T-helper 2 cell treated with Interferon-gamma antibody and Interleukin-4, amounts not matched to agents 5 μg/mL and 100 μg/mL, for 36 hours (primary cell): ENCODE results near the gene TCHHL1.
"Not testable (repeated sequence)": the region's sequence is repeated elsewhere in the genome, so short reads cannot be mapped to it uniquely, and the experiment has no call there.

Experiments
- DNase-seq: peaks from one replicate; pipeline ENCODE4 v3.0.0; 2021; ENCODE audit warnings: low spot score
- H3K27ac Mint-ChIP-seq: one replicate; pipeline ENCODE4 v1.8.0; 2021; ENCODE audit warnings: mild to moderate bottlenecking, mixed read lengths
- H3K27me3 Mint-ChIP-seq: one replicate; pipeline ENCODE4 v1.8.0; 2021; ENCODE audit warnings: low read depth, mixed read lengths
- H3K36me3 Mint-ChIP-seq: one replicate; pipeline ENCODE4 v1.8.0; 2021; ENCODE audit warnings: low read depth, mixed read lengths
- H3K4me1 Mint-ChIP-seq: one replicate; pipeline ENCODE4 v1.8.0; 2021; ENCODE audit warnings: low read depth, mixed read lengths
- H3K4me3 Mint-ChIP-seq: one replicate; pipeline ENCODE4 v1.8.0; 2022; ENCODE audit warnings: mild to moderate bottlenecking, moderate library complexity, mixed read lengths
- H3K9me3 Mint-ChIP-seq: one replicate; pipeline ENCODE4 v1.8.0; 2021; ENCODE audit warnings: mixed read lengths

TCHHL1 gene

GRCh38 chr1:152109231-152109997, 20.6 kb upstream of the TCHHL1 start:
- Mint-ChIP-seq H3K27me3 (peaks cover 9% of the 10 kb centered on the region), H3K4me3 (no peak overlapping the region), H3K4me1 (peaks cover 7% of the 10 kb centered on the region), H3K9me3 (no peaks in the 10 kb centered on the region), H3K36me3 (peaks cover 6% of the 10 kb centered on the region), H3K27ac (no peak overlapping the region)
- DNase-seq, result no peak

GRCh38 chr1:152108882-152109222, 20.0 kb upstream of the TCHHL1 start:
- no peak for DNase-seq
- Mint-ChIP-seq H3K4me3 (no peak overlapping the region), H3K27ac (no peak overlapping the region), H3K36me3 (peaks cover 6% of the 10 kb centered on the region), H3K9me3 (no peaks in the 10 kb centered on the region), H3K4me1 (peaks cover 7% of the 10 kb centered on the region), H3K27me3 (peaks cover 14% of the 10 kb centered on the region)

- H3K9me3 Mint-ChIP-seq, result no peaks in the 10 kb centered on the region
- H3K27ac Mint-ChIP-seq, result peak overlapping the region; percentile 50
- no peak overlapping the region for H3K4me3 Mint-ChIP-seq
- peaks cover 6% of the 10 kb centered on the region for H3K36me3 Mint-ChIP-seq
- DNase-seq, result no peak
- H3K4me1 Mint-ChIP-seq, result peaks cover 7% of the 10 kb centered on the region
- peaks cover 20% of the 10 kb centered on the region for H3K27me3 Mint-ChIP-seq
These were observed 19.4 kb upstream of the TCHHL1 start for GRCh38 chr1:152107984-152108881.

GRCh38 chr1:152107031-152107983, 18.4 kb upstream of the TCHHL1 start:
- Mint-ChIP-seq H3K36me3 (peaks cover 6% of the 10 kb centered on the region), H3K27me3 (peaks cover 26% of the 10 kb centered on the region), H3K4me1 (peaks cover 7% of the 10 kb centered on the region), H3K4me3 (no peak overlapping the region), H3K9me3 (no peaks in the 10 kb centered on the region), H3K27ac (peak overlapping the region; percentile 16)
- DNase-seq, result no peak

GRCh38 chr1:152104854-152105253, 16.0 kb upstream of the TCHHL1 start:
- Mint-ChIP-seq H3K4me3 (no peak overlapping the region), H3K36me3 (peaks cover 6% of the 10 kb centered on the region), H3K27ac (no peak overlapping the region), H3K4me1 (peaks cover 7% of the 10 kb centered on the region), H3K27me3 (peaks cover 39% of the 10 kb centered on the region), H3K9me3 (no peaks in the 10 kb centered on the region)
- no peak for DNase-seq

- H3K36me3 Mint-ChIP-seq, result no peaks in the 10 kb centered on the region
- no peak for DNase-seq
- H3K27me3 Mint-ChIP-seq, result peaks cover 58% of the 10 kb centered on the region
- no peaks in the 10 kb centered on the region for H3K4me1 Mint-ChIP-seq
- no peaks in the 10 kb centered on the region for H3K9me3 Mint-ChIP-seq
- H3K27ac Mint-ChIP-seq, result no peak overlapping the region
- H3K4me3 Mint-ChIP-seq, result no peak overlapping the region
These were observed 8.1 kb upstream of the TCHHL1 start for GRCh38 chr1:152096931-152097330.

GRCh38 chr1:152086760-152087159, 2.1 kb downstream of the TCHHL1 start:
- H3K9me3 Mint-ChIP-seq, result no peaks in the 10 kb centered on the region
- DNase-seq, result no peak
- H3K27ac Mint-ChIP-seq, result no peak overlapping the region
- H3K4me1 Mint-ChIP-seq, result no peaks in the 10 kb centered on the region
- H3K27me3 Mint-ChIP-seq, result peaks cover 33% of the 10 kb centered on the region
- no peak overlapping the region for H3K4me3 Mint-ChIP-seq
- H3K36me3 Mint-ChIP-seq, result no peaks in the 10 kb centered on the region

- Mint-ChIP-seq H3K36me3 (no peaks in the 10 kb centered on the region), H3K27ac (no peak overlapping the region), H3K4me3 (no peak overlapping the region), H3K9me3 (no peaks in the 10 kb centered on the region), H3K4me1 (no peaks in the 10 kb centered on the region), H3K27me3 (peaks cover 21% of the 10 kb centered on the region)
- DNase-seq, result no peak
These were observed 4.0 kb downstream of the TCHHL1 start for GRCh38 chr1:152084853-152085252.

GRCh38 chr1:152081026-152081425, 7.8 kb downstream of the TCHHL1 start:
- H3K4me1 Mint-ChIP-seq, H3K27ac Mint-ChIP-seq, DNase-seq, H3K36me3 Mint-ChIP-seq, H3K9me3 Mint-ChIP-seq, H3K4me3 Mint-ChIP-seq: not testable (repeated sequence)
- peaks cover 13% of the 10 kb centered on the region for H3K27me3 Mint-ChIP-seq

GRCh38 chr1:152080494-152080893, 8.4 kb downstream of the TCHHL1 start:
- H3K27ac Mint-ChIP-seq, H3K4me3 Mint-ChIP-seq, H3K9me3 Mint-ChIP-seq, H3K36me3 Mint-ChIP-seq, H3K4me1 Mint-ChIP-seq, DNase-seq: not testable (repeated sequence)
- H3K27me3 Mint-ChIP-seq, result peaks cover 13% of the 10 kb centered on the region

GRCh38 chr1:152078831-152079441, 9.9 kb downstream of the TCHHL1 start:
- H3K4me1 Mint-ChIP-seq, result no peaks in the 10 kb centered on the region
- no peak overlapping the region for H3K27ac Mint-ChIP-seq
- no peaks in the 10 kb centered on the region for H3K36me3 Mint-ChIP-seq
- H3K27me3 Mint-ChIP-seq, result peaks cover 21% of the 10 kb centered on the region
- DNase-seq, result no peak
- H3K4me3 Mint-ChIP-seq, result no peak overlapping the region
- H3K9me3 Mint-ChIP-seq, result no peaks in the 10 kb centered on the region

GRCh38 chr1:152072311-152072710, 16.6 kb downstream of the TCHHL1 start:
- Mint-ChIP-seq H3K27me3 (peaks cover 42% of the 10 kb centered on the region), H3K9me3 (no peaks in the 10 kb centered on the region), H3K27ac (no peak overlapping the region), H3K4me1 (no peaks in the 10 kb centered on the region), H3K36me3 (no peaks in the 10 kb centered on the region), H3K4me3 (no peak overlapping the region)
- DNase-seq, result no peak

- Mint-ChIP-seq H3K9me3 (no peaks in the 10 kb centered on the region), H3K27me3 (peaks cover 45% of the 10 kb centered on the region), H3K4me1 (no peaks in the 10 kb centered on the region), H3K27ac (no peak overlapping the region), H3K4me3 (no peak overlapping the region), H3K36me3 (no peaks in the 10 kb centered on the region)
- DNase-seq, result no peak
These were observed 17.7 kb downstream of the TCHHL1 start for GRCh38 chr1:152071123-152071522.
